ENCODE data around the gene SLFN11.
A peak's percentile ranks its signal among the peaks of the same experiment; 100 is the strongest.

DNA sequence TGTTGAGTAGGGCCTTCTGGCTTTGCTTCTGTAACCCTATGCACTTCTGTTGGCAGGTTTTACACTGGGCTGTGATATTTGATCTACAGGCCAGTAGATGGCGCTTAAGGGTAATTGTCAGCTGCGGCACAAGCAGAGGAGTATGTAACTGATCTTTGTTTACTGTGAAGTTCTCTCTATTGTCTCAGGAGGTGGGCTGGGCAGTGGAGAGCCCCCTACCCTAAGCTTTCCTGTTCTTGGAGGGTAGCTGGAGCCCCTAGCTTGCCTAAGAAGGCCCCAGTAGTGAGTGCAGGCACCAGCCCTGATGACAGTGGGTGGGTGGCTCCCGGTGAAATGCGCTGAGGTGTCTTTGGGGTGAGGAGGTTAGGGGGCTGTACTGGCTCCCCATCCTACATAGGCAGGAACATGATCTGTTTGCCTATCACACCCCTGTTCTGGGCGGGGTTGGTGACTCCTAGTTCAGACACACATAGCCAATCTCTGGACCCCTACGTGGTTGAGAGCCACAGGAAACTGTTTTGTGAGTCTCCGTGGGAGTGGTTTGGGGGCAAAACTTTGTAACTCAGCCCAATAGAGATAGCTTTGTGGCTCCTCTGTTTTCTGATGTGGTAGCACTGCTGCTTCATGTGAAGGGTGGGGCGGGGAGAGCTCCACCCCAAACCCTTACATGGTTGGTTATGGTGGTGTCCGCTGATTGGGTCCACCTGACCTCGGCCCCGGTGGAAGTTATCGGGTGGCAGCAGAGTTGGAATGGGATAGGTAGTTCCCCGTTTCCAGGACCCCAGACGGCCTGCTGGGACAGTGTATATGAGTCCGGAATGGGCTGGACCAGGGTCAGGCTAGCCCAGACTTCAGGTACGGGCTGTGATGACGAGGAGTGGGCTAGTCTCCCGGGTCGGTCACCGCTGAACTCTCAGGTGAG, 60.4 kb downstream of the SLFN11 start:
- TF ChIP-seq, protein P1, sequence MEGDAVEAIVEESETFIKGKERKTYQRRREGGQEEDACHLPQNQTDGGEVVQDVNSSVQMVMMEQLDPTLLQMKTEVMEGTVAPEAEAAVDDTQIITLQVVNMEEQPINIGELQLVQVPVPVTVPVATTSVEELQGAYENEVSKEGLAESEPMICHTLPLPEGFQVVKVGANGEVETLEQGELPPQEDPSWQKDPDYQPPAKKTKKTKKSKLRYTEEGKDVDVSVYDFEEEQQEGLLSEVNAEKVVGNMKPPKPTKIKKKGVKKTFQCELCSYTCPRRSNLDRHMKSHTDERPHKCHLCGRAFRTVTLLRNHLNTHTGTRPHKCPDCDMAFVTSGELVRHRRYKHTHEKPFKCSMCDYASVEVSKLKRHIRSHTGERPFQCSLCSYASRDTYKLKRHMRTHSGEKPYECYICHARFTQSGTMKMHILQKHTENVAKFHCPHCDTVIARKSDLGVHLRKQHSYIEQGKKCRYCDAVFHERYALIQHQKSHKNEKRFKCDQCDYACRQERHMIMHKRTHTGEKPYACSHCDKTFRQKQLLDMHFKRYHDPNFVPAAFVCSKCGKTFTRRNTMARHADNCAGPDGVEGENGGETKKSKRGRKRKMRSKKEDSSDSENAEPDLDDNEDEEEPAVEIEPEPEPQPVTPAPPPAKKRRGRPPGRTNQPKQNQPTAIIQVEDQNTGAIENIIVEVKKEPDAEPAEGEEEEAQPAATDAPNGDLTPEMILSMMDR (IDR thresholded peaks at IDR 0.05), result peak; percentile 83
- TF ChIP-seq EZH2 (IDR thresholded peaks at IDR 0.05) (no peak), EZH2phosphoT487 (IDR thresholded peaks at IDR 0.05) (no peak)

Data from neural progenitor cell (in vitro differentiated cells).